Spleen (tissue), 11 donors: ENCODE data around the gene ACER3. TPM values are rescaled to one million over a fixed set of nuclear protein-coding genes. Genes with fewer than 3 reads are reported as not detected.

Source experiments
- DNase-seq: peaks from one replicate; pipeline ENCODE4 v3.0.0-alpha.2; 2020
- H3K27ac ChIP-seq, 8 donors: fragments of 200-600 bp; sonication (generic) in 7 of 8; 1 replicate in 4 of 8; 2 replicates in 4 of 8; pipeline versions ENCODE4 v1.5.0 to v1.8.0; 2016 to 2021; ENCODE audit warnings: inconsistent platforms in 4 of 8, mild to moderate bottlenecking in 4 of 8, moderate library complexity in 1 of 8
- H3K27me3 ChIP-seq, 7 donors: fragments of 200-600 bp; sonication (generic) in 6 of 7; replicated peaks in 1 of 7; 1 replicate in 4 of 7; 2 replicates in 3 of 7; pipeline versions ENCODE4 v1.5.0 to v1.8.0; 2016 to 2021; ENCODE audit warnings: inconsistent platforms in 3 of 7, mild to moderate bottlenecking in 1 of 7
- H3K36me3 ChIP-seq, 6 donors: fragments of 200-600 bp; sonication (generic) in 5 of 6; 1 replicate in 4 of 6; 2 replicates in 2 of 6; pipeline versions ENCODE4 v1.5.0 to v1.8.0; 2016 to 2021; ENCODE audit warnings: inconsistent platforms in 2 of 6
- H3K4me1 ChIP-seq, 6 donors: fragments of 200-600 bp; sonication (generic) in 5 of 6; 1 replicate in 3 of 6; 2 replicates in 3 of 6; pipeline versions ENCODE4 v1.5.0 to v1.8.0; 2016 to 2021; ENCODE audit warnings: inconsistent platforms in 3 of 6
- H3K4me3 ChIP-seq, 8 donors: fragments of 200-600 bp; sonication (generic) in 7 of 8; 1 replicate in 4 of 8; 2 replicates in 4 of 8; pipeline versions ENCODE4 v1.5.0 to v1.8.0; 2016 to 2021; ENCODE audit warnings: inconsistent platforms in 4 of 8, mild to moderate bottlenecking in 4 of 8, moderate library complexity in 2 of 8
- H3K9me3 ChIP-seq, 8 donors: fragments of 200-600 bp; sonication (generic) in 7 of 8; 1 replicate in 4 of 8; 2 replicates in 4 of 8; pipeline versions ENCODE4 v1.5.0 to v1.8.0; 2016 to 2021; ENCODE audit warnings: inconsistent platforms in 4 of 8
- POLR2A ChIP-seq, 3 donors: fragments of 450-650 bp; IDR thresholded peaks; one replicate each; pipeline ENCODE4 v1.5.1; 2017; ENCODE audit warnings: antibody characterized with exemption in 3 of 3, mild to moderate bottlenecking in 1 of 3
- POLR2AphosphoS5 ChIP-seq, 3 donors: sonication (generic); formaldehyde crosslinking; IDR thresholded peaks; one replicate each; pipeline ENCODE4 v1.5.1; 2017; ENCODE audit warnings: antibody characterized with exemption in 3 of 3
- WGBS, 5 donors: extraction: QIAGEN DNeasy Blood & Tissue Kit in 3 of 5; methylation state at CpG; one replicate each; pipeline versions ENCODE4 v1.1.5 to v1.1.7; 2013 to 2018; 5-methylcytosine and 5-hydroxymethylcytosine counted together
- intact Hi-C: fragments of 100-400 bp; cut with DNase I; formaldehyde crosslinking; loops from one replicate; pipeline ENCODE4 v1.15.0; 2023; ENCODE audit warnings: low total_unique reads
- polyA plus RNA-seq, 3 donors: library from polyadenylated mRNA; stranded (reverse); fragments of 200-250 nt; gene quantifications; one replicate each; pipeline ENCODE4 v1.2.1, GENCODE V29; 2013
- total RNA-seq, 7 donors: library from RNA; depleted of rRNA in 3 of 7; stranded (reverse); fragments of >200 nt in 3 of 7; fragmentation: NEBNext Ultra II Directional in 4 of 7; extraction: Animal tissue kit (Norgen Biotek cat#: 25700) in 4 of 7; gene quantifications; one replicate each; pipeline versions ENCODE4 v1.1.0 to v1.2.1, GENCODE V29; 2016 to 2021
- TF ChIP-seq, protein P1 (sequence below), 11 experiments: fragments of 200-600 bp in 7 of 11; fragments of 450-650 bp in 4 of 11; sonication (generic) in 4 of 11; IDR thresholded peaks in 8 of 11; conservative IDR thresholded peaks in 3 of 11; 1 replicate in 7 of 11; 2 replicates in 4 of 11; pipeline versions ENCODE4 v1.4.0 to v1.8.0; 2016 to 2021; ENCODE audit warnings: antibody characterized with exemption in 11 of 11, inconsistent platforms in 4 of 11, mild to moderate bottlenecking in 1 of 11
- donor health status: healthy with polysubstance abuse.
- donor health status: DM: no; HTN: no; CAD: no; lungs with moderate emphysema.
- donor health status: DM: no; HTN: no; CAD: no.
- donor health status: Bipolar disorder and iron deficiency.
- donor health status: healthy.
- donor health status: DM: no; HTN: no; CAD: no.
- donor health status: DM: yes; HTN: yes; CAD: no.

The ACER3 gene
- total and polyA plus RNA-seq, 10 donors: 2.9 to 52.2 (median 32.1) TPM

- Histone ChIP-seq H3K4me3 (no peak overlapping the region), H3K27me3 (no peaks in the 10 kb centered on the region), H3K36me3 (no peaks in the 10 kb centered on the region), H3K27ac (peak overlapping the region in 6 of 8 donors; percentile 44 to 73 (median 60)), H3K4me1 (peaks cover 0 to 53% (median 22%) of the 10 kb centered on the region in 6 donors), H3K9me3 (no peaks in the 10 kb centered on the region)
- DNase-seq: no peak
- TF ChIP-seq POLR2A (IDR thresholded peaks at IDR 0.05) (no peak), POLR2AphosphoS5 (IDR thresholded peaks at IDR 0.05) (peak in 1 of 3 donors; percentile 44)
- intact Hi-C loops: no loop called here
- 51 to 73% (median 61%) methylated on average over 5 of the region's 5 CpGs for WGBS, 5 donors
These were observed 24.6 kb upstream of the ACER3 start for GRCh38 chr11:76835928-76836612.

DNA sequence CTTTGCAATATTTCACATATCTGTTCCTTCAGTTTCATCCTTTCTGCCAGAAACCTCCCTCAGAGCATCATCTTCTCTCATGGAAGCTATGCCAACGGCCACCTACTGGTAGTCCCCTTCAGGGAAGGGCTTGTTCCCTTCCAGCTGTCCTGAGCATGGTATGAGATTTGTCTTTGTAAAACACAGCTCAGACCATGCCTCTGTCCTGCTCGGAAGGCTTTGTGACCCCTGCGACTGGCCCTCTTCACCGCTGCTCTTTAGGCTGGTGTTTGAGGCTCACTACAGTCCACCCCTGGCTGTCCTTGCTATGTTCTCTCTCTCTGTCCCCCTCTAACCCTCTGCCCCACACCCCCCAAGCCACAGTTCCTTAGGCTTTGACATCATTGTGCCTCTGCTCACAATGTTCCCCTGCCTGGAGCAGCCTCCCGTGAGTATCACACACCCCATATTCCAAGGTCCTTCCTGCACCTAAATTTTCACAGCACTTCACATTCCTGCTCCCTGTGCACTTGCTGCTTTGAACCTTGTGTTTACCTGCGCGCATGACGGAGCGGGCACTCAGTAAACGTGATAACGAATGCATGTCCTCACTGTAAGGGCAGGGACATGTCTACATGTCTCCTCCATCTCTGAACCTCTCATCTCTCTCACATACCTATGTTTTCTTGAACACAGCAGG lies 24.0 kb upstream of the ACER3 start:
- TF ChIP-seq, protein P1, sequence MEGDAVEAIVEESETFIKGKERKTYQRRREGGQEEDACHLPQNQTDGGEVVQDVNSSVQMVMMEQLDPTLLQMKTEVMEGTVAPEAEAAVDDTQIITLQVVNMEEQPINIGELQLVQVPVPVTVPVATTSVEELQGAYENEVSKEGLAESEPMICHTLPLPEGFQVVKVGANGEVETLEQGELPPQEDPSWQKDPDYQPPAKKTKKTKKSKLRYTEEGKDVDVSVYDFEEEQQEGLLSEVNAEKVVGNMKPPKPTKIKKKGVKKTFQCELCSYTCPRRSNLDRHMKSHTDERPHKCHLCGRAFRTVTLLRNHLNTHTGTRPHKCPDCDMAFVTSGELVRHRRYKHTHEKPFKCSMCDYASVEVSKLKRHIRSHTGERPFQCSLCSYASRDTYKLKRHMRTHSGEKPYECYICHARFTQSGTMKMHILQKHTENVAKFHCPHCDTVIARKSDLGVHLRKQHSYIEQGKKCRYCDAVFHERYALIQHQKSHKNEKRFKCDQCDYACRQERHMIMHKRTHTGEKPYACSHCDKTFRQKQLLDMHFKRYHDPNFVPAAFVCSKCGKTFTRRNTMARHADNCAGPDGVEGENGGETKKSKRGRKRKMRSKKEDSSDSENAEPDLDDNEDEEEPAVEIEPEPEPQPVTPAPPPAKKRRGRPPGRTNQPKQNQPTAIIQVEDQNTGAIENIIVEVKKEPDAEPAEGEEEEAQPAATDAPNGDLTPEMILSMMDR (IDR thresholded peaks at IDR 0.05 in 8 of 11, conservative IDR thresholded peaks at IDR 0.05 in 3 of 11): no peak
- no peak for TF ChIP-seq POLR2A (IDR thresholded peaks at IDR 0.05)
- TF ChIP-seq POLR2AphosphoS5 (IDR thresholded peaks at IDR 0.05): no peak
- no peaks in the 10 kb centered on the region for H3K9me3 ChIP-seq
- WGBS, 5 donors: 70 to 86% (median 81%) methylated on average over 11 of the region's 11 CpGs
- intact Hi-C loops: no loop called here
- H3K27me3 ChIP-seq: peaks cover 0 to 2% (median 0%) of the 10 kb centered on the region in 7 donors
- peak overlapping the region in 6 of 8 donors; percentile 44 to 73 (median 60) for H3K27ac ChIP-seq
- no peaks in the 10 kb centered on the region for H3K36me3 ChIP-seq
- no peak overlapping the region for H3K4me3 ChIP-seq
- peaks cover 0 to 53% (median 22%) of the 10 kb centered on the region in 6 donors for H3K4me1 ChIP-seq
- no peak for DNase-seq

DNA sequence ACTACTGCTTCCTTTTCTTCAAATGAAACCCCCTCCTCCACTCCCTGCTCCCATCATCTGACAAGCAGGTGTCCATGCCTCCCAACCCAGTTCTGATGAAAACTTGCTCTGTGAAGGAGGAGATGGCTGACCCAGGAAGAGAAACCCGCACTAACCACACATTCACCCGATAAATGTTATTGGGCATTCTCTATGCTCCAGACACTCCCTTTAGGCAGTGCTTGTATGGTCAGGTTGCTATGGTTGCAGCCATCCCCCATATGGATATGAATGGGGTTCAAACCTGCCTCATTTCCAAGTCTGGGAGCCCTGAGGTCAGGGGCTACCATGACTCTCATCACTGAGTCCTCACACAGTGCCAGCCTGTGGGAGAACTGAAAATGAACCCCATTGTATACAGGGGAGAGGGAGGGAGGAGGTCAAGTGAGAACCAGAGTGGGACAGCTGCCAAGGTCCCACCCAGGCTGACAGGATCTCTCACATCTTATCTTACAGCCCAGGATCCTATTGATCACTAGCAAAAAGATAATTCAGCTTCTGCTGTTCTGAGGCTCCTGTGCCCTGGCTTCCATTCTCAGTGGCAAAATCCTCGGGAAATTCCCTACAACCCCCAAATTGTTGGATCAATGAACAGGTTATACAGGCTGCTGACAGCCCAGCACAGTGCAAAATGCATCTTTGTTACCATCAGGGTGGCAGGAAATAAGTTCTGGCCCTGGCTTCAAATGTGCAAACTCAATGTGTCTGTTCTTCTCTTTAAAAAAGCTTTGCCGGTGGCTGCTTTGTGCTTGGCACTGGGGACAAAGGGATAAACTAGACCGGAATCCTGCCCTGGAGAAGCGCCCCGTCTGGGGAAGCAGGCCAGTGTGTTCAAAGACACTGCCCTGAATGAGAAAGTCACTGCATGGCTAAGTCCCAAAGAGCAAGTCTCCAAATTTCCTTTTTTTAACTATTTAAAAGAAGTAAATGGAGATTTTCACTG lies 22.7 kb upstream of the ACER3 start:
- Histone ChIP-seq H3K27ac (peak overlapping the region in 1 of 8 donors; percentile 5), H3K27me3 (peaks cover 0 to 13% (median 0%) of the 10 kb centered on the region in 7 donors), H3K9me3 (no peaks in the 10 kb centered on the region), H3K4me1 (peaks cover 0 to 53% (median 22%) of the 10 kb centered on the region in 6 donors), H3K36me3 (no peaks in the 10 kb centered on the region), H3K4me3 (no peak overlapping the region)
- 72 to 86% (median 78%) methylated on average over 7 of the region's 7 CpGs for WGBS, 5 donors
- DNase-seq: no peak
- TF ChIP-seq, protein P1 (IDR thresholded peaks at IDR 0.05 in 8 of 11, conservative IDR thresholded peaks at IDR 0.05 in 3 of 11): no peak
- intact Hi-C loops: no loop called here

GRCh38 chr11:76838678-76839068 lies 22.0 kb upstream of the ACER3 start:
- TF ChIP-seq, protein P1 (IDR thresholded peaks at IDR 0.05 in 8 of 11, conservative IDR thresholded peaks at IDR 0.05 in 3 of 11): peak in 5 of 11 experiments; percentile 6 to 48 (median 15)
- TF ChIP-seq POLR2A (IDR thresholded peaks at IDR 0.05) (no peak), POLR2AphosphoS5 (IDR thresholded peaks at IDR 0.05) (no peak)
- no peaks in the 10 kb centered on the region for H3K36me3 ChIP-seq
- no peak overlapping the region for H3K4me3 ChIP-seq
- H3K4me1 ChIP-seq: peaks cover 0 to 53% (median 22%) of the 10 kb centered on the region in 6 donors
- DNase-seq: no peak
- no peaks in the 10 kb centered on the region for H3K9me3 ChIP-seq
- intact Hi-C loops: no loop called here
- no peak overlapping the region for H3K27ac ChIP-seq
- 78 to 83% (median 80%) methylated on average over 3 of the region's 3 CpGs for WGBS, 5 donors
- H3K27me3 ChIP-seq: peaks cover 0 to 13% (median 0%) of the 10 kb centered on the region in 7 donors
